HTR-8/SVneo (cell line): Measurements from ENCODE around the gene PLEKHN1.
"Not testable (repeated sequence)": the region's sequence is repeated elsewhere in the genome, so short reads cannot be mapped to it uniquely, and the experiment has no call there.

ENCODE experiments used
- DNase-seq: peaks from one replicate; pipeline ENCODE4 v3.0.0; 2011; ENCODE audit warnings: low spot score, mixed read lengths; ENCODE audit not compliant: insufficient read length
- FAIRE-seq: peaks from 2 replicates; lab custom pipeline; 2011; peaks lifted over from hg19 to GRCh38; lab: Jason Lieb, UNC

The PLEKHN1 gene

DNA sequence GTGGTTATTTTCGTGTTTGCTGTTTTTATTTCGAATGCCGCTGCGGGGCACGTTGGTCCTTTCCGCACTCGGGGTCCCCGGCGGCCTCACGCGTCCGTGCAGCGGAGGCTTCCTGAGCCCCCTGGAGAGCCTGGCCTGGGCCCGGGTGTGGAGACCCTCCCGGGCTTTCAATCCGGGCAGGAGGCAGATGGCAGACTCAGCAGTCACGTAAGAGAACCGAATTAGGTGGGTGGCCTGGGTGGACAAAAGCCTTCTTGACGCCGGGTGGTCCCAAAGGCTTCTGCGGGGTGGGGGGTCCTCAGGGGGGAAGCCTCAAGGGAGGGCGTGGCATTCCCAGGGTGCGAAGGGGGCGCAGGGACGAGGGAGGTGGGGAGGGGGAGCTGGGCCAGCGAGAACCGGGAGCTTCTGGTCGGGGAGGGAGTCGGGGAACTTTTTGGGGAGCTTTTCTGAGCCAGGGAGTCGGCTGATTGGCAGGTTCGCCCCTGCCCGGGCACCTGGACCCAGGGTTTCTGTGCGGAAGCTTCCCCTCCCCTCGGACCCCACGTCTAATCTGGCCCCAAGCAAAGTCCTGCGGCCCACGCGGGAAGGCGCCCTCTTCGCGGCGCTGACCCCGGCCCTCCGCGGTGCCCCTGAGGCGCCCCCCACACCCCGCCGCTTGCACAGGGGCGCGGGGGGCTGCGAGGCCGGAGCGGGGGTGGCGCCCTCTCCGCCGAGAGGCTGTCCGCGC is 34.9 kb downstream of the PLEKHN1 start:
- FAIRE-seq (no peak), DNase-seq (no peak)

- FAIRE-seq, result no peak
- DNase-seq, result no peak
Observed at GRCh38 chr1:1003618-1004419, 37.5 kb downstream of the PLEKHN1 start.

GRCh38 chr1:1004420-1004779 is 38.1 kb downstream of the PLEKHN1 start:
- FAIRE-seq (no peak), DNase-seq (no peak)

GRCh38 chr1:1004780-1005697 is 38.8 kb downstream of the PLEKHN1 start:
- no peak for DNase-seq
- no peak for FAIRE-seq

GRCh38 chr1:1005774-1006304 is 39.6 kb downstream of the PLEKHN1 start:
- DNase-seq, result no peak
- no peak for FAIRE-seq

DNA sequence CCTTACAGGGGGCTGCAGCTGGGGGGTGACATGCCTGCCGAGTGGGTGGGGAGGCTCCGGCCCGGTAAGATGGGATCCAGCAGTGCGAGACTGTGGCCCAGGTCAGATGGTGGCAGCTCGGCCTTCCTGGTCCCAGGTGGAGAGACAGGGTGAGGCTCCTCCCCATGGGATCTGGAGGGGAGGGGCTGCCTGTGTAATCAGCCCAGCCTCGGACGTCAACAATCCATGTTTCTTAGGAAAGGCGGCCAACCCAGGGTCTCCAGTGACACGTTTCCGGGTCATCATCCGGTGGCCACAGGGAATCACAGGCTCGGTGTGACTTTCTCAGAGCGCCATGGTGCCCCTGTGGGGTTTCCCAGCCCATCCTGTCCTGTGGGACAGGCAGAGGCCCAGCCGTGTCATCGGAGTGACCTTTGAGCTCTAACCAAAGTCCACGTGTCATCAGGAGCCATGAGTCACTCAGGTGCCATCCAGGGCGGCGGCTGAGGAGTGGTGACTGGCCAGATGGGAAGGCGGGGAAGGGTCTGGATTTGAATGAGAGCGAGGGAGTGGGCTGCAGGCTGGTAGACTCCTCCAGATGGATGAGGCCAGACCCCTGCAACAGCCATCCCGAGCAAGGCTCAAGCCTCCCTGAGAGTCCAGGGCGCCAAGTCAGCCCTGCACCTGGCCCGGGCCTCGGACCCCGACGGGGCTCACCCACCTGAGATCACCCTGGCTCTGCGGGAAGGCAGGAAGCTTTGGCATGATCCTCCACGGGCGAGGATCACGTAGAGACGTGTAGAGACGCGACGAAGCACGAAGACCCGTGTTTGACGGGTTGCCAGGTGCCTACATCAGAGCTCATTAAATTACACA is 40.2 kb downstream of the PLEKHN1 start:
- DNase-seq, result no peak
- no peak for FAIRE-seq

DNA sequence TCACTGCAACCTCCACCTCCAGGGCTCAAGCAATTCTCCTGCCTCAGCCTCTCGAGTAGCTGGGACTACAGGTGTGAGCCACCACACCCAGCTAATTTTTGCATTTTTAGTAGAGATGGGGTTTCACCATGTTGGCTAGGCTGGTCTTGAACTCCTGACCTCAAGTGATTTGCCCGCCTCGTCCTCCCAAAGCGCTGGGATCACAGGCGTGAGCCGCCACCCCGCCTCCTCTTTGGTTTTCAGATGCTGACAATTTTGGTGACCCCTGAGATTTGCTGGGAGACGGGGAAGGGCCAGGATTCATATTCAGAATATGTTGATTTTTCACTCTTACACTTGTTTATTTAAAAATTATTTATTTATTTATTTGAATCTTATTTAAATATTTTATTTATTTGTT is 43.8 kb downstream of the PLEKHN1 start:
- FAIRE-seq, DNase-seq: not testable (repeated sequence)

DNA sequence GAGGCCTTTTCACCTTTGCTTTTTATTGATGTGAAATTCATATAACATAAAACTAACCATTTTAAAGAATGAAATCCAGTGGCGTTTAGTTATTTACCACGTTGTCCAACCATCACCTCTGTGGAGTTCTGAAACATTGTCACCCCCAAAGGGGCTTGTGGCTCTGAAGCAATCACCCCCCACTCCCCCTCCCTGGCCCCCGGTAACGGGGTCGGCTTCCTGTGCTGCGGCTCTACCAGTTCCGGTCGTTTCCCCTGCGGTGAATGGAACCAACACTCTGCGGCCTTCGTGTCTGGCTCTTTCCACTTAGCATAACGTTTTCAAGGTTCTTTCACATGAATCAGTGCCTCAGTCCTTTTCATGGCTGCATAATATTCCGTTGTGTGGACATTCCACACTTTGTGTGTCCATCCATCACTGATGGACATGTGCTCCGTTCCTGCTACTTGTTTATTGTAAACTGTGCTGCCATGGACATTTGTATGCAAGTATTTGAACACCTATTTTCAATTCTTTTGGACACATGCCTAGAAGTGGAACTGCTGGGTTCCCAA is 45.2 kb downstream of the PLEKHN1 start:
- FAIRE-seq (no peak), DNase-seq (no peak)

DNA sequence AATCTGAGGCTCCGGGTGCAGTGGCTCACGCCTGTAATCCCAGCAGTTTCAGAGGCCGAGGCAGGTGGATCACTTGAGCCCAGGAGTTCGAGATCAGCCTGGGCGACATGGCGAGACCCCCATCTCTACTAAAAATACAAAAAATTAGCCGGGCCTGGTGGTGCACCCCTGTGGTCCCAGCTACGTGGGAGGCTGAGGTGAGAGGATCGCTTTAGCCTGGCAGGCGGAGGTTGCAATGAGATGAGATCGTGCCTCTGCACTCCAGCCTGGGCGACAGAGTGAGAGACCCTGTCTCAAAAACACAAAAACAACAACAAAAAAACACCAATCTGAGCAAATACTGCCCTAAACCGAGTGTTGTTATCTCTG is 46.4 kb downstream of the PLEKHN1 start:
- not testable (repeated sequence) for FAIRE-seq

GRCh38 chr1:1013105-1013921 is 47.0 kb downstream of the PLEKHN1 start, which contains the start of gene ISG15:
TSS of gene ISG15 (plus strand) at chr1:1013497. CDS start at chr1:1013574, 77 bp downstream.
- DNase-seq (no peak), FAIRE-seq (no peak)

More for the DNA sequence above, 46.4 kb downstream of the PLEKHN1 start:
- DNase-seq, result not testable (repeated sequence)

GRCh38 chr1:1013922-1014648 is 47.8 kb downstream of the PLEKHN1 start:
- FAIRE-seq (no peak), DNase-seq (no peak)

GRCh38 chr1:1014799-1015681 is 48.8 kb downstream of the PLEKHN1 start:
- no peak for DNase-seq

DNA sequence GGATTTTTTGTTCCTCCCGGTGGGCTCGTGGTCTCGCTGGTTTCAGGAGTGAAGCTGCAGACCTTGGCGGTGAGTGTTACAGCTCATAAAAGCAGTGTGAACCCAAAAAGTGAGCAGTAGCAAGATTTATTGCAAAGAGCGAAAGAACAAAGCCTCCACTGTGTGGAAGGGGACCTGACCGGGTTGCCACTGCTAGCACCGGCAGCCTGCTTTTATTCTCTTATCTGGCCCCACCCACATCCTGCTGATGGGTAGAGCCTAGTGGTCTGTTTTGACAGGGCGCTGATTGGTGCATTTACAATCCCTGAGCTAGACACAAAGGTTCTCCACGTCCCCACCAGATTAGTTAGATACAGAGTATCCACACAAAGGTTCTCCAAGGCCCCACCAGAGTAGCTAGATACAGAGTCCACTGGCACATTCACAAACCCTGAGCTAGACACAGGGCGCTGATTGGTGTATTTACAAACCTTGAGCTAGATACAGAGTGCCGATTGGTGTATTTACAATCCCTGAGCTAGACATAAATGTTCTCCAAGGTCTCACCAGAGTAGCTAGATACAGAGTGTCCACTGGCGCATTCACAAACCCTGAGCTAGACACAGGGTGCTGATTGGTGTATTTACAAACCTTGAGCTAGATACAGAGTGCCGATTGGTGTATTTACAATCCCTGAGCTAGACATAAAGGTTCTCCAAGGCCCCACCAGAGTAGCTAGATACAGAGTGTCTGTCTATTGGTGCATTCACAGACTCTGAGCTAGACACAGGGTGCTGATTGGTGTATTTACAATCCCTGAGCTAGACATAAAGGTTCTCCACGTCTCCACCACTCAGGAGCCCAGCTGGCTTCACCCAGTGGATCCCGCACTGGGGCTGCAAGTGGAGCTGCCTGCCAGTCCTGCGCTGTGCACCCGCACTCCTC is 51.4 kb downstream of the PLEKHN1 start:
- DNase-seq, FAIRE-seq: not testable (repeated sequence)

More at GRCh38 chr1:1014799-1015681, 48.8 kb downstream of the PLEKHN1 start:
- FAIRE-seq, result no peak

DNA sequence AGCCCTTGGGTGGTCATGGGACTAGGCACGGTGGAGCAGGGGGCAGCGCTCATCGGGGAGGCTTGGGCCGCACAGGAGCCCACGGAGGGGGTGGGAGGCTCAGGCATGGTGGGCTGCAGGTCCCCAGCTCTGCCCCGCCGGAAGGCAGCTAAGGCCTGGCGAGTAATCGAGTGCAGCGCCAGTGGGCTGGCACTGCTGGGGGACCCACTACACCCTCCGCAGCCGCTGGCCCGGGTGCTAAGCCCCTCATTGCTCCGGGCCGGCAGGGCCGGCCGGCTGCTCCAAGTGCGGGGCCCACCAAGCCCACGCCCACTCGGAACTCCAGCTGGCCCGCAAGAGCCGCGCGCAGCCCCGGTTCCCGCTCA is 52.0 kb downstream of the PLEKHN1 start:
- not testable (repeated sequence) for DNase-seq, FAIRE-seq
